A673 (cell line): ENCODE data around the gene GRIA1. TPM values are rescaled to one million over a fixed set of nuclear protein-coding genes. Genes with fewer than 3 reads are reported as not detected.

ENCODE experiments used
- BruUV-seq: library from RNA; stranded (reverse); fragments of 400-500 nt; replicated peaks from 2 replicates; lab custom pipeline; 2021; lab: Mats Ljungman, UMichigan
- CTCF ChIA-PET: fragments of 300-600 bp; sonication (Branson Sonifier 250); formaldehyde crosslinking; loops from one replicate; lab custom pipeline; 2022; ENCODE audit warnings: antibody characterized with exemption; lab: Charles Lee
- POLR2A ChIA-PET: fragments of 300-600 bp; sonication (Branson Sonifier 250); formaldehyde crosslinking; loops from one replicate; lab custom pipeline; 2022; ENCODE audit warnings: antibody characterized with exemption; ENCODE audit not compliant: low non-redundant PET; lab: Charles Lee
- DNase-seq: peaks from one replicate; pipeline ENCODE4 v3.0.0-alpha.2; 2015; ENCODE audit warnings: low spot score
- H3K27ac ChIP-seq: fragments of 200-600 bp; sonication (generic); 2 replicates; pipeline ENCODE4 v1.5.1; 2016; ENCODE audit warnings: mixed run types, low read depth, mild to moderate bottlenecking, mixed read lengths, antibody characterized with exemption, low read length; ENCODE audit not compliant: poor library complexity, severe bottlenecking
- H3K27me3 ChIP-seq: fragments of 200-600 bp; sonication (generic); replicated peaks from 2 replicates; pipeline ENCODE4 v1.6.1; 2017; ENCODE audit warnings: mixed run types, low read depth, mild to moderate bottlenecking, mixed read lengths, antibody characterized with exemption, low read length; ENCODE audit not compliant: insufficient read depth, poor library complexity
- H3K36me3 ChIP-seq: fragments of 200-600 bp; sonication (generic); 2 replicates; pipeline ENCODE4 v1.6.1; 2016; ENCODE audit warnings: mixed run types, mild to moderate bottlenecking, mixed read lengths, antibody characterized with exemption, low read length; ENCODE audit not compliant: insufficient read depth, poor library complexity, severe bottlenecking
- H3K4me1 ChIP-seq: fragments of 200-600 bp; sonication (generic); 2 replicates; pipeline ENCODE4 v1.6.1; 2017; ENCODE audit warnings: mixed run types, mild to moderate bottlenecking, mixed read lengths, antibody characterized with exemption, low read length; ENCODE audit not compliant: insufficient read depth, poor library complexity, severe bottlenecking
- H3K4me3 ChIP-seq: fragments of 200-600 bp; sonication (generic); 2 replicates; pipeline ENCODE4 v1.5.1; 2016; ENCODE audit warnings: low read depth, mixed run types, mild to moderate bottlenecking, mixed read lengths, low read length; ENCODE audit not compliant: poor library complexity, severe bottlenecking
- H3K9me3 ChIP-seq: fragments of 200-600 bp; sonication (generic); 2 replicates; pipeline ENCODE4 v1.6.1; 2016; ENCODE audit warnings: mixed run types, low read depth, mild to moderate bottlenecking, mixed read lengths, antibody characterized with exemption, low read length; ENCODE audit not compliant: poor library complexity, severe bottlenecking
- CTCF ChIP-seq: fragments of 300-800, 200-600 bp; sonication (generic); conservative IDR thresholded peaks from 2 replicates; pipeline ENCODE4 v1.5.1; 2017; ENCODE audit warnings: low read depth, mild to moderate bottlenecking, antibody characterized with exemption, low read length, moderate library complexity, mixed read lengths
- EZH2 ChIP-seq: fragments of 200-600 bp; sonication (generic); IDR thresholded peaks from 2 replicates; pipeline ENCODE4 v1.6.1; 2017; ENCODE audit warnings: borderline replicate concordance, low read depth, mild to moderate bottlenecking, mixed read lengths, antibody characterized with exemption, low read length; ENCODE audit not compliant: poor library complexity, severe bottlenecking
- intact Hi-C: fragments of 100-400 bp; cut with micrococcal nuclease; formaldehyde crosslinking; loops from one replicate; pipeline ENCODE4 v1.10.0; 2022; ENCODE audit not compliant: unreplicated experiment
- total RNA-seq: library from RNA; stranded (reverse); gene quantifications from 2 replicates; pipeline ENCODE4 v1.2.3, GENCODE V29; 2021

The GRIA1 gene
- total RNA-seq, 1 experiment from 2014 or later: 0.69 TPM

- intact Hi-C loops: no loop called here
- H3K36me3 ChIP-seq: no peaks in the 10 kb centered on the region
- no peak for TF ChIP-seq EZH2
- no peak for TF ChIP-seq CTCF
- peaks cover 9% of the 10 kb centered on the region for H3K27me3 ChIP-seq
- POLR2A ChIA-PET: no interaction called here
- DNase-seq: no peak
- no TSS peak for BruUV-seq
- CTCF ChIA-PET: no interaction called here
- no peaks in the 10 kb centered on the region for H3K4me1 ChIP-seq
- no peaks in the 10 kb centered on the region for H3K9me3 ChIP-seq
- H3K27ac ChIP-seq: no peak overlapping the region
- no peak overlapping the region for H3K4me3 ChIP-seq
Measured at GRCh38 chr5:153753645-153754432, 263.4 kb downstream of the GRIA1 start.

GRCh38 chr5:153755913-153756500 is 265.5 kb downstream of the GRIA1 start:
- peaks cover 10% of the 10 kb centered on the region for H3K27me3 ChIP-seq
- no TSS peak for BruUV-seq
- DNase-seq: no peak
- no peaks in the 10 kb centered on the region for H3K9me3 ChIP-seq
- no peaks in the 10 kb centered on the region for H3K36me3 ChIP-seq
- intact Hi-C loops: no loop called here
- no peak overlapping the region for H3K4me3 ChIP-seq
- H3K27ac ChIP-seq: no peak overlapping the region
- H3K4me1 ChIP-seq: no peaks in the 10 kb centered on the region
- TF ChIP-seq EZH2: no peak
- no peak for TF ChIP-seq CTCF
- ChIA-PET POLR2A (no interaction called here), CTCF (no interaction called here)

GRCh38 chr5:153756540-153756939 is 266.1 kb downstream of the GRIA1 start:
- intact Hi-C loops: no loop called here
- H3K36me3 ChIP-seq: no peaks in the 10 kb centered on the region
- ChIA-PET CTCF (interaction anchor here (0.5 kb wide), 1 partner anchor 1242 kb away, joined by 3 read pairs; no protein-coding TSS in a partner anchor), POLR2A (no interaction called here)
- H3K27ac ChIP-seq: no peak overlapping the region
- H3K9me3 ChIP-seq: no peaks in the 10 kb centered on the region
- H3K27me3 ChIP-seq: peaks cover 10% of the 10 kb centered on the region
- BruUV-seq: no TSS peak
- DNase-seq: peak; percentile 0
- no peak overlapping the region for H3K4me3 ChIP-seq
- TF ChIP-seq EZH2: no peak
- peak; percentile 31; the same call in 1 of the 2 replicates for TF ChIP-seq CTCF
- no peaks in the 10 kb centered on the region for H3K4me1 ChIP-seq
